Measurements from ENCODE around the gene SERPING1. TPM values are rescaled to one million over a fixed set of nuclear protein-coding genes. Genes with fewer than 3 reads are reported as not detected.

SERPING1 gene
- total RNA-seq, 1 experiment from 2014 or later = 1.3 TPM

DNA sequence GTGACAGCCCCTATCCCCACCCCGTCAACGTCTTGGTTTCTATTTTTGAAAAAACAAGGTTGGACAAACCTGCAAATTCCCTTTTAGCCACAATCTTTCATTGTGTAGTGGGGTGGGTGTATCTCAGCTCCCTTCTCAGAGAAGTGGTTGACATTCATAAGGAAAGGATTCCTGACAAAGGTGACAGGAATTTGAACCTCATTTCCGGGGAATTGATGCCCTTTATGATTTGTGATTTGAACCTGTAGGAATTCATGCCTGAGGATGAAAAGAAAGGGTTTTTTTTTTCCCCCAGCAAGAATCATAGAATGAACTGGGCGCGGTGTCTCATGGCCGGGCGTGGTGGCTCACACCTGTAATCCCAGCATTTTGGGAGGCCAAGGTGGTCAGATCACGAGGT lies 37.8 kb downstream of the SERPING1 start:
- H3K27me3 ChIP-seq (ENCODE audit: control insufficient read depth, insufficient read depth, low read length) = peaks cover 3% of the 10 kb centered on the region; the same call in 1 of the 2 replicates
- ChIA-PET POLR2A (no interaction called here), CTCF (no interaction called here)
- ATAC-seq (no peak), DNase-seq (ENCODE audit: low read depth, low spot score) (no peak)
- H3K27ac ChIP-seq (ENCODE audit: low read length) = no peak overlapping the region
- intact Hi-C loops (cut with micrococcal nuclease; ENCODE audit: unreplicated experiment) = no loop called here
- BruUV-seq (replicated peaks) = no TSS peak
- TF ChIP-seq TCF7L2 (IDR thresholded peaks at IDR 0.05; ENCODE audit: low read depth, low read length) (no peak), SIN3A (IDR thresholded peaks at IDR 0.05; ENCODE audit: borderline replicate concordance, insufficient read depth, low read depth, low read length) (no peak), POLR2AphosphoS5 (IDR thresholded peaks at IDR 0.05; ENCODE audit: low read depth, low read length) (no peak)
- TF ChIP-seq, protein P1, sequence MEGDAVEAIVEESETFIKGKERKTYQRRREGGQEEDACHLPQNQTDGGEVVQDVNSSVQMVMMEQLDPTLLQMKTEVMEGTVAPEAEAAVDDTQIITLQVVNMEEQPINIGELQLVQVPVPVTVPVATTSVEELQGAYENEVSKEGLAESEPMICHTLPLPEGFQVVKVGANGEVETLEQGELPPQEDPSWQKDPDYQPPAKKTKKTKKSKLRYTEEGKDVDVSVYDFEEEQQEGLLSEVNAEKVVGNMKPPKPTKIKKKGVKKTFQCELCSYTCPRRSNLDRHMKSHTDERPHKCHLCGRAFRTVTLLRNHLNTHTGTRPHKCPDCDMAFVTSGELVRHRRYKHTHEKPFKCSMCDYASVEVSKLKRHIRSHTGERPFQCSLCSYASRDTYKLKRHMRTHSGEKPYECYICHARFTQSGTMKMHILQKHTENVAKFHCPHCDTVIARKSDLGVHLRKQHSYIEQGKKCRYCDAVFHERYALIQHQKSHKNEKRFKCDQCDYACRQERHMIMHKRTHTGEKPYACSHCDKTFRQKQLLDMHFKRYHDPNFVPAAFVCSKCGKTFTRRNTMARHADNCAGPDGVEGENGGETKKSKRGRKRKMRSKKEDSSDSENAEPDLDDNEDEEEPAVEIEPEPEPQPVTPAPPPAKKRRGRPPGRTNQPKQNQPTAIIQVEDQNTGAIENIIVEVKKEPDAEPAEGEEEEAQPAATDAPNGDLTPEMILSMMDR (IDR thresholded peaks at IDR 0.05) = no peak
- TF ChIP-seq, protein P2, sequence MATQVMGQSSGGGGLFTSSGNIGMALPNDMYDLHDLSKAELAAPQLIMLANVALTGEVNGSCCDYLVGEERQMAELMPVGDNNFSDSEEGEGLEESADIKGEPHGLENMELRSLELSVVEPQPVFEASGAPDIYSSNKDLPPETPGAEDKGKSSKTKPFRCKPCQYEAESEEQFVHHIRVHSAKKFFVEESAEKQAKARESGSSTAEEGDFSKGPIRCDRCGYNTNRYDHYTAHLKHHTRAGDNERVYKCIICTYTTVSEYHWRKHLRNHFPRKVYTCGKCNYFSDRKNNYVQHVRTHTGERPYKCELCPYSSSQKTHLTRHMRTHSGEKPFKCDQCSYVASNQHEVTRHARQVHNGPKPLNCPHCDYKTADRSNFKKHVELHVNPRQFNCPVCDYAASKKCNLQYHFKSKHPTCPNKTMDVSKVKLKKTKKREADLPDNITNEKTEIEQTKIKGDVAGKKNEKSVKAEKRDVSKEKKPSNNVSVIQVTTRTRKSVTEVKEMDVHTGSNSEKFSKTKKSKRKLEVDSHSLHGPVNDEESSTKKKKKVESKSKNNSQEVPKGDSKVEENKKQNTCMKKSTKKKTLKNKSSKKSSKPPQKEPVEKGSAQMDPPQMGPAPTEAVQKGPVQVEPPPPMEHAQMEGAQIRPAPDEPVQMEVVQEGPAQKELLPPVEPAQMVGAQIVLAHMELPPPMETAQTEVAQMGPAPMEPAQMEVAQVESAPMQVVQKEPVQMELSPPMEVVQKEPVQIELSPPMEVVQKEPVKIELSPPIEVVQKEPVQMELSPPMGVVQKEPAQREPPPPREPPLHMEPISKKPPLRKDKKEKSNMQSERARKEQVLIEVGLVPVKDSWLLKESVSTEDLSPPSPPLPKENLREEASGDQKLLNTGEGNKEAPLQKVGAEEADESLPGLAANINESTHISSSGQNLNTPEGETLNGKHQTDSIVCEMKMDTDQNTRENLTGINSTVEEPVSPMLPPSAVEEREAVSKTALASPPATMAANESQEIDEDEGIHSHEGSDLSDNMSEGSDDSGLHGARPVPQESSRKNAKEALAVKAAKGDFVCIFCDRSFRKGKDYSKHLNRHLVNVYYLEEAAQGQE (IDR thresholded peaks at IDR 0.05; ENCODE audit: insufficient read depth in 1 of 2, low read depth in 2 of 2, low read length in 1 of 2) = no peak
- H3K9me3 ChIP-seq (ENCODE audit: control insufficient read depth, insufficient read depth, low read depth, low read length) = no peaks in the 10 kb centered on the region
- no peak overlapping the region for H3K4me3 ChIP-seq (ENCODE audit: low read depth in 2 of 2, low read length in 2 of 2)
- in situ Hi-C loops (cut with HindIII; ENCODE audit: low pct_unique_long_range_greater_than_20kb, low sequenced_read_pairs) = no loop called here
- H3K36me3 ChIP-seq (ENCODE audit: control insufficient read depth, insufficient read depth, low read length) = no peaks in the 10 kb centered on the region
- H3K4me1 ChIP-seq (ENCODE audit: control insufficient read depth, insufficient read depth, low read length) = peaks cover 15% of the 10 kb centered on the region

DNA sequence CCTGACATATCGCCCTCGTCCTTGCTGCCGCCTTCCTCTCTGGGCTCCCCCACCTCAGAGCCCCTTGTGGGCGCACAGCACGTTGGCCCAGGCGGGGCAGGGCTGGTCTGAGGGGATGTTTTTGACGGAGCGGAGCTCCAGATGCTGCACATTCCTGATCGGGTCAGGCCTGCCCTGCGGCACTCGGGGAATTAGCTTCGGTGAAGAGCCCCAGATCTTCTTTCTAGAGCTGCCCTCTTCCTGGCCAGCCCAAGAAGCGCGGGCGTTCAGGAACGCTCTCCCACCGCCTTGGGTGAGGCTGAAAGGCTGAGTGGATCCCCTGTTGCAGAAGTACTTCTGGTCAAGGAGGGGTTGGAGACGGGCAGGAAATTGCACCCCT lies 40.1 kb downstream of the SERPING1 start:
- ATAC-seq = no peak; the same call in 1 of the 2 replicates
- in situ Hi-C loops (cut with HindIII; ENCODE audit: low pct_unique_long_range_greater_than_20kb, low sequenced_read_pairs) = no loop called here
- CTCF ChIA-PET = interaction anchor here (0.5 kb wide), 1 partner anchor 29 kb away, joined by 3 read pairs; no protein-coding TSS in a partner anchor

More for the DNA sequence above, 40.1 kb downstream of the SERPING1 start:
- TF ChIP-seq, protein P1 (IDR thresholded peaks at IDR 0.05) = no peak
- TF ChIP-seq POLR2AphosphoS5 (IDR thresholded peaks at IDR 0.05; ENCODE audit: low read depth, low read length) (no peak), TCF7L2 (IDR thresholded peaks at IDR 0.05; ENCODE audit: low read depth, low read length) (no peak), SIN3A (IDR thresholded peaks at IDR 0.05; ENCODE audit: borderline replicate concordance, insufficient read depth, low read depth, low read length) (no peak)
- TF ChIP-seq, protein P2 (IDR thresholded peaks at IDR 0.05; ENCODE audit: insufficient read depth in 1 of 2, low read depth in 2 of 2, low read length in 1 of 2) = no peak
- POLR2A ChIA-PET = no interaction called here
- no peak for DNase-seq (ENCODE audit: low read depth, low spot score)
- no peaks in the 10 kb centered on the region for H3K27me3 ChIP-seq (ENCODE audit: control insufficient read depth, insufficient read depth, low read length)
- H3K4me3 ChIP-seq (ENCODE audit: low read depth in 2 of 2, low read length in 2 of 2) = peak overlapping the region; percentile 79 to 91
- H3K9me3 ChIP-seq (ENCODE audit: control insufficient read depth, insufficient read depth, low read depth, low read length) = no peaks in the 10 kb centered on the region
- no TSS peak for BruUV-seq (replicated peaks)
- no peaks in the 10 kb centered on the region for H3K36me3 ChIP-seq (ENCODE audit: control insufficient read depth, insufficient read depth, low read length)
- intact Hi-C loops (cut with micrococcal nuclease; ENCODE audit: unreplicated experiment) = no loop called here
- H3K4me1 ChIP-seq (ENCODE audit: control insufficient read depth, insufficient read depth, low read length) = peaks cover 19% of the 10 kb centered on the region
- H3K27ac ChIP-seq (ENCODE audit: low read length) = peak overlapping the region; percentile 83
